ENCODE measurements around the gene LHFPL3.

Gene LHFPL3

DNA sequence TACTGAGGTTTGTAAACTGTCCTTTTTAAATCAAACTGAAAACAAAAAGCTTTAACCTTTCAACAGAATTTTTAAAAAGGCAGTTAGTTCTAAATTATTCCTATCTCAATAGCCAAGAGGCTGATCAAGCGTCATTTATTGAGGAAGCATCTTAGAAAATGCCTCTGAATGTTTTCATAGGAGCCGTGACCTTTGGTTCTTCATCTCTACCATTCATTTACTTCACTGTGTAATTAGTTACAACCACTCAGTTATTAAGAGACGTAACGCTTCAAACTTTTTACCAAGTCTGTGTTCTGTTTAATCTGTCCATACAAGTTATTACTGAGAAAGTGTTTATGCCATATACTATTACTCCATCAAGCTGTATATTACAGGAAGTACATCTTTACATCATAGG lies 578.2 kb downstream of the LHFPL3 start:
- H3K4me3 ChIP-seq (ENCODE audit: low read depth, low read length), result no peak overlapping the region
- TF ChIP-seq, protein P1, sequence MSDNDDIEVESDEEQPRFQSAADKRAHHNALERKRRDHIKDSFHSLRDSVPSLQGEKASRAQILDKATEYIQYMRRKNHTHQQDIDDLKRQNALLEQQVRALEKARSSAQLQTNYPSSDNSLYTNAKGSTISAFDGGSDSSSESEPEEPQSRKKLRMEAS (IDR thresholded peaks at IDR 0.05; ENCODE audit: low read depth, low read length), result no peak
- no peak for TF ChIP-seq MYC (IDR thresholded peaks at IDR 0.05; ENCODE audit: low read depth, low read length)
- TF ChIP-seq, protein P2, sequence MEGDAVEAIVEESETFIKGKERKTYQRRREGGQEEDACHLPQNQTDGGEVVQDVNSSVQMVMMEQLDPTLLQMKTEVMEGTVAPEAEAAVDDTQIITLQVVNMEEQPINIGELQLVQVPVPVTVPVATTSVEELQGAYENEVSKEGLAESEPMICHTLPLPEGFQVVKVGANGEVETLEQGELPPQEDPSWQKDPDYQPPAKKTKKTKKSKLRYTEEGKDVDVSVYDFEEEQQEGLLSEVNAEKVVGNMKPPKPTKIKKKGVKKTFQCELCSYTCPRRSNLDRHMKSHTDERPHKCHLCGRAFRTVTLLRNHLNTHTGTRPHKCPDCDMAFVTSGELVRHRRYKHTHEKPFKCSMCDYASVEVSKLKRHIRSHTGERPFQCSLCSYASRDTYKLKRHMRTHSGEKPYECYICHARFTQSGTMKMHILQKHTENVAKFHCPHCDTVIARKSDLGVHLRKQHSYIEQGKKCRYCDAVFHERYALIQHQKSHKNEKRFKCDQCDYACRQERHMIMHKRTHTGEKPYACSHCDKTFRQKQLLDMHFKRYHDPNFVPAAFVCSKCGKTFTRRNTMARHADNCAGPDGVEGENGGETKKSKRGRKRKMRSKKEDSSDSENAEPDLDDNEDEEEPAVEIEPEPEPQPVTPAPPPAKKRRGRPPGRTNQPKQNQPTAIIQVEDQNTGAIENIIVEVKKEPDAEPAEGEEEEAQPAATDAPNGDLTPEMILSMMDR (IDR thresholded peaks at IDR 0.05; ENCODE audit: low read depth, low read length), result no peak
- no peak for TF ChIP-seq POLR2A (IDR thresholded peaks at IDR 0.05; ENCODE audit: extremely low read depth, insufficient read length)
- no peak for DNase-seq (ENCODE audit: low read depth)

DNA sequence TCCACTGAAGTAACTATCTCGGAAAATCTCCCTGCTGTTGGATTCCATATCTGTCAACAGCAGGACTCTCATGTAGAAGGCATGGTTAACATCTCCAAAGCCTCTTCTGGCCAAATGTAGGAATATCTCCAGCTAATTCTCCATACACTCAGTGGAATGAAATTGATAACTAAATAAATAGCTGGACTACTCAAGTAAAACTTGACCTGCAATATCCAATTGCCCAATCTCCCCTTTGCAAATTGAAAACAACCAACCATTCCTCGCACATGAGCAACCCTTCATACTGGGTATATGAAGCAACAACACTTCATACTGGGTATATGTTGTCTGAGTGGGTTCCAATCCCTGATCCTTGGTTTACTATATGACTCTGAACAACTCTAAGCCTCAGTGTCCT lies 580.2 kb downstream of the LHFPL3 start:
- TF ChIP-seq, protein P1 (IDR thresholded peaks at IDR 0.05; ENCODE audit: low read depth, low read length), result no peak
- TF ChIP-seq POLR2A (IDR thresholded peaks at IDR 0.05; ENCODE audit: extremely low read depth, insufficient read length) (no peak), MYC (IDR thresholded peaks at IDR 0.05; ENCODE audit: low read depth, low read length) (no peak)
- TF ChIP-seq, protein P2 (IDR thresholded peaks at IDR 0.05; ENCODE audit: low read depth, low read length), result no peak
- no peak for DNase-seq (ENCODE audit: low read depth)
- H3K4me3 ChIP-seq (ENCODE audit: low read depth, low read length), result no peak overlapping the region

DNA sequence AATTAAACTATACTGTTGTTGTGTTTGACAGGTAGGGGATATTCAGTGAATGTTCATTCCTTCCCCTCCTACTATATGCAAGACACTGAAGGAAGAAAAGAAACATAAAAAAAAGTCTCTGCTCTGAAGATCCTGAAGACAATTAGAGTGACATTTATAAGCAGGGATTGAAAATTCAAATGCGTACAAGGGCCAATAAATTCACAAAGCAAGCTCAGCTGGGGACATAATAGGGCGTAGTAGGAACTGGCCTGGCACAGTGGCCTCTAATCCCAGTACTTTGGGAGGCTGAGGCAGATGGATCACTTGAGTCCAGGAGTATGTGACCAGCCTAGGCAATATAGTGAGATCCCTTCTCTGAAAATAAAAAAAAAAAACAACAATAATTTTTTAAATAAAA lies 580.7 kb downstream of the LHFPL3 start:
- no peak for DNase-seq (ENCODE audit: low read depth)
- no peak overlapping the region for H3K4me3 ChIP-seq (ENCODE audit: low read depth, low read length)
- TF ChIP-seq MYC (IDR thresholded peaks at IDR 0.05; ENCODE audit: low read depth, low read length), result no peak
- no peak for TF ChIP-seq POLR2A (IDR thresholded peaks at IDR 0.05; ENCODE audit: extremely low read depth, insufficient read length)
- TF ChIP-seq, protein P1 (IDR thresholded peaks at IDR 0.05; ENCODE audit: low read depth, low read length), result no peak
- TF ChIP-seq, protein P2 (IDR thresholded peaks at IDR 0.05; ENCODE audit: low read depth, low read length), result no peak

DNA sequence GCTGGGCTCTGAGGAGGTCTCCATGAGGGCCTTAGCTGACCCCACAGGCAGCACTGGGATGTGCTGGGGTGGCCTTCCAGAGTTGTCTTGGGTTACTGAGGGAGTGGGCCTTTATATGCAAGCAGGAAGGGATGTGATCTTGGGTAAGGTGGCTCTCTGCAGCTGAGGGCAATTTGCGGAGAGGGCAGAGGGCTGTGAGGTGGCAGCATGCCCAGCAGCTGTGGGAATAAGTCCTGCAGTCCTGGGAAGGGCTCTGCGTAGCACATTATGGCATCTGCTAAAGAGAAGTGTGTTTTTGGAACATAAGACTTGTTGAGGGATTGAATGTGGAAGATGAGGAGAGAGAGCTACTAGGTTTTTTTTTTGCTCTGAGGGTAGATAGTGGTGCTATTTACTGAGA lies 586.0 kb downstream of the LHFPL3 start:
- TF ChIP-seq, protein P2 (IDR thresholded peaks at IDR 0.05; ENCODE audit: low read depth, low read length), result no peak
- no peak for TF ChIP-seq POLR2A (IDR thresholded peaks at IDR 0.05; ENCODE audit: extremely low read depth, insufficient read length)
- TF ChIP-seq, protein P1 (IDR thresholded peaks at IDR 0.05; ENCODE audit: low read depth, low read length), result no peak
- no peak for TF ChIP-seq MYC (IDR thresholded peaks at IDR 0.05; ENCODE audit: low read depth, low read length)
- DNase-seq (ENCODE audit: low read depth), result no peak
- H3K4me3 ChIP-seq (ENCODE audit: low read depth, low read length), result no peak overlapping the region

DNA sequence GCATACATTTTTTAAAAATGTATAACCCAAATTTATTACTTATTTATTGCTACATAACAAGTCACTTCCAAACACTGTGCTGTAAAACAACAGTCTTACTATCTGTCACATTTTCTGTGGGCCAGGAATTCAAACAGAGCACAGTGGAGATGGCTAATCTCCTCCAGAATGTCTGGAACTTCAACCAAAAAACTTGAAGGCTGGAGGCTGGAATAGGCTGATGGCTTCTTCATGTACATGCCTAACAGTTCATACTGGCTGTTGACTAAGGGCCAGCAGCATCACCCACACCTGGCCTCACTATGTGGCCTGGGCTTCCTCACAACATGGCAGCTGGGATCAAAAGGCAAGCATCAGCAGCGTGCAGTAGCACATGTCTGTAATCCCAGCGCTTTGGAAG lies 593.2 kb downstream of the LHFPL3 start:
- no peak overlapping the region for H3K4me3 ChIP-seq (ENCODE audit: low read depth, low read length)
- TF ChIP-seq, protein P1 (IDR thresholded peaks at IDR 0.05; ENCODE audit: low read depth, low read length), result no peak
- TF ChIP-seq POLR2A (IDR thresholded peaks at IDR 0.05; ENCODE audit: extremely low read depth, insufficient read length) (no peak), MYC (IDR thresholded peaks at IDR 0.05; ENCODE audit: low read depth, low read length) (no peak)
- TF ChIP-seq, protein P2 (IDR thresholded peaks at IDR 0.05; ENCODE audit: low read depth, low read length), result no peak
- no peak for DNase-seq (ENCODE audit: low read depth)
